GM12874 (cell line): ENCODE results near the gene GRIA1.

Experiments
- CTCF ChIP-seq: IDR thresholded peaks from 2 replicates; pipeline ENCODE4 v1.5.1; 2011; ENCODE audit warnings: low read depth, mild to moderate bottlenecking, control low read depth, low read length, moderate library complexity; ENCODE audit not compliant: insufficient read depth

GRIA1 gene

GRCh38 chr5:153460421-153460820 is 30.0 kb upstream of the GRIA1 start:
- TF ChIP-seq CTCF = no peak

- no peak for TF ChIP-seq CTCF
Measured at GRCh38 chr5:153461341-153461740, 29.1 kb upstream of the GRIA1 start.

- TF ChIP-seq CTCF = no peak
Measured at GRCh38 chr5:153463806-153464205, 26.7 kb upstream of the GRIA1 start.

GRCh38 chr5:153467546-153467945 is 22.9 kb upstream of the GRIA1 start:
- no peak for TF ChIP-seq CTCF

GRCh38 chr5:153469423-153469822 is 21.0 kb upstream of the GRIA1 start:
- TF ChIP-seq CTCF = no peak

GRCh38 chr5:153470736-153471135 is 19.7 kb upstream of the GRIA1 start:
- TF ChIP-seq CTCF = no peak

GRCh38 chr5:153476767-153477166 is 13.7 kb upstream of the GRIA1 start:
- TF ChIP-seq CTCF = no peak

- TF ChIP-seq CTCF = no peak
Measured at GRCh38 chr5:153480401-153480800, 10.1 kb upstream of the GRIA1 start.
